Cardiac muscle cell (in vitro differentiated cells and primary cell): ENCODE results near the gene CHST11. TPM values are rescaled to one million over a fixed set of nuclear protein-coding genes. Genes with fewer than 3 reads are reported as not detected.

Source experiments
- DNase-seq, 2 donors: peaks; one replicate each; pipeline versions ENCODE4 v3.0.0 to v3.0.0-alpha.2; 2010 to 2017; ENCODE audit warnings: low read depth in 1 of 2, low spot score in 1 of 2
- H3K27ac ChIP-seq: fragments of 200-600 bp; sonication (generic); 2 replicates; pipeline ENCODE4 v1.5.1; 2016
- H3K27me3 ChIP-seq: fragments of 200-600 bp; sonication (generic); 2 replicates; pipeline ENCODE4 v1.6.0; 2016; ENCODE audit warnings: control low read depth
- H3K36me3 ChIP-seq: fragments of 200-600 bp; sonication (generic); 2 replicates; pipeline ENCODE4 v1.5.1; 2016; ENCODE audit warnings: control low read depth
- H3K4me1 ChIP-seq: fragments of 200-600 bp; sonication (generic); 2 replicates; pipeline ENCODE4 v1.8.1; 2017; ENCODE audit warnings: low read depth, mild to moderate bottlenecking, mixed run types
- H3K4me3 ChIP-seq: fragments of 200-600 bp; sonication (generic); 2 replicates; pipeline ENCODE4 v1.5.1; 2016; ENCODE audit warnings: mild to moderate bottlenecking
- H3K9me3 ChIP-seq: fragments of 200-600 bp; sonication (generic); 2 replicates; pipeline ENCODE4 v1.5.1; 2017; ENCODE audit warnings: low read depth, mild to moderate bottlenecking, control low read depth
- polyA plus RNA-seq: library from polyadenylated mRNA; unstranded; fragments of >200 nt; fragmentation: Nextera tagmentation; extraction: Ambion mirVana; gene quantifications from 2 replicates; pipeline ENCODE4 v1.2.1, GENCODE V29; 2016
- total RNA-seq: library from RNA; depleted of rRNA; stranded (reverse); fragments of >200 nt; gene quantifications from 2 replicates; pipeline ENCODE4 v1.2.3, GENCODE V29; 2016
- TF ChIP-seq, protein P1 (sequence below): IDR thresholded peaks from 2 replicates; pipeline ENCODE4 v1.5.1; 2012; ENCODE audit warnings: low read depth, mild to moderate bottlenecking, low read length

CHST11 gene
- total and polyA plus RNA-seq, 2 experiments from 2014 or later, result 24.2 to 39.8 TPM

DNA sequence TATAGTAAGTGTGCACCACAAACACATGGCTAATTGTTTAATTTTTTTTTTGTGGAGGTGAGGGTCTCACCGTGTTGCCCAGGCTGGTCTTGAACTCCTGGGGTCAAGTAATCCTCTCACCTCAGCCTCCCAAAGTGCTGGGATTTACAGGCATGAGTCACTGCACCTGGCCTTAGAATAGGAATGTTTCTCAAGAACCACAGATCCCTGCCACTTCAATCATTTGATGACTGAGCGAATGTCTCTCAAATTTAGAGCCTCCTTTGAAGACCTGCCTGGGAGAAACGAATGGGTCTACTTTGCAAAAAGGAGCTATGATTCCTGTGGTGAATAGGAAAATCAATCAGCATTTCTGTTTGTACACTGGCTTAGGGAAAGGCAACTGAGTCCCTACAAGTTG is 33.5 kb upstream of the CHST11 start:
- peaks cover 6% of the 10 kb centered on the region for H3K4me1 ChIP-seq
- TF ChIP-seq, protein P1, sequence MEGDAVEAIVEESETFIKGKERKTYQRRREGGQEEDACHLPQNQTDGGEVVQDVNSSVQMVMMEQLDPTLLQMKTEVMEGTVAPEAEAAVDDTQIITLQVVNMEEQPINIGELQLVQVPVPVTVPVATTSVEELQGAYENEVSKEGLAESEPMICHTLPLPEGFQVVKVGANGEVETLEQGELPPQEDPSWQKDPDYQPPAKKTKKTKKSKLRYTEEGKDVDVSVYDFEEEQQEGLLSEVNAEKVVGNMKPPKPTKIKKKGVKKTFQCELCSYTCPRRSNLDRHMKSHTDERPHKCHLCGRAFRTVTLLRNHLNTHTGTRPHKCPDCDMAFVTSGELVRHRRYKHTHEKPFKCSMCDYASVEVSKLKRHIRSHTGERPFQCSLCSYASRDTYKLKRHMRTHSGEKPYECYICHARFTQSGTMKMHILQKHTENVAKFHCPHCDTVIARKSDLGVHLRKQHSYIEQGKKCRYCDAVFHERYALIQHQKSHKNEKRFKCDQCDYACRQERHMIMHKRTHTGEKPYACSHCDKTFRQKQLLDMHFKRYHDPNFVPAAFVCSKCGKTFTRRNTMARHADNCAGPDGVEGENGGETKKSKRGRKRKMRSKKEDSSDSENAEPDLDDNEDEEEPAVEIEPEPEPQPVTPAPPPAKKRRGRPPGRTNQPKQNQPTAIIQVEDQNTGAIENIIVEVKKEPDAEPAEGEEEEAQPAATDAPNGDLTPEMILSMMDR, result no peak

DNA sequence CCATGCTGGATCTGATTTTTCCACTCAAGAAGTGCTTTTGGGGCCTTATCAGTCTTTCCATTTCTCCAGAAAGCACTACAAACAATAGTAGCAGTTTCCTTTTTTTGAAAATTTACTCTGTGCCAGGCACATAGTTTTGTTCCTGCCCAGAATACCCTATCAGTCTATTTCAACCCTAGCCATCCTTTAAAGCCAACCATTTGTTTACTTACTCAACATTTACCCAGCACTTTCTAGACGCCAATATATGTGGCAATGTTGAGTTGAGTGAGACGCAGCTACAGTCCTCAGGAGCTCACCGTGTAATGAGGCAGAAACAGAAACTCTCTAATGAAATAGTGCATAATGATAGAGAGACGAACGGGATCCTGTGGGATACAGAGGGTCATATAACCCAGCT is 32.9 kb upstream of the CHST11 start:
- Histone ChIP-seq H3K27me3 (no peaks in the 10 kb centered on the region), H3K36me3 (no peaks in the 10 kb centered on the region), H3K27ac (no peak overlapping the region)

More for the DNA sequence above, 33.5 kb upstream of the CHST11 start:
- Histone ChIP-seq H3K9me3 (no peaks in the 10 kb centered on the region), H3K36me3 (no peaks in the 10 kb centered on the region), H3K27ac (no peak overlapping the region), H3K4me3 (no peak overlapping the region), H3K27me3 (no peaks in the 10 kb centered on the region)
- DNase-seq, result no peak

DNA sequence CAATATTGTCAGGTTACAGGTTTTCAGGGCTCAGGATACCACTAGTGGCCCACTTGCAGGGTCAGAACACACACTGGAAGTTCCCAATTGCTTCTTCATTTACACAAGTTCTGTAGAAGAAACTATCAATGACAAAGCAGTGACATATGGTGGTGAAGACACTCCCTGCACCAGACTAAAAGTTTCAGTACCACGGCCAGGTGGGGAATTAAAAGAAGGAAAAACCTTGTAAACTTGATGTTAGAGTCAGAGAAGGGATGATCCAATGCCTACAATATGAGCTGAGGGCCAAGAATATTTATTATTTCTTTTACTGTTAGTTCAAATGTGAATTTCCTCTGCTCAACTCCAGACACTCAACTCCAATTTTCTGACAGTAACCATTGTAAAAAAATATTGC is 31.8 kb upstream of the CHST11 start:
- peaks cover 6% of the 10 kb centered on the region for H3K4me1 ChIP-seq
- no peak overlapping the region for H3K4me3 ChIP-seq
- no peak overlapping the region for H3K27ac ChIP-seq
- TF ChIP-seq, protein P1, result no peak
- H3K36me3 ChIP-seq, result no peaks in the 10 kb centered on the region
- no peaks in the 10 kb centered on the region for H3K9me3 ChIP-seq
- H3K27me3 ChIP-seq, result no peaks in the 10 kb centered on the region
- DNase-seq, result no peak

More for the DNA sequence above, 32.9 kb upstream of the CHST11 start:
- peaks cover 6% of the 10 kb centered on the region for H3K4me1 ChIP-seq
- DNase-seq, result no peak
- H3K9me3 ChIP-seq, result no peaks in the 10 kb centered on the region
- TF ChIP-seq, protein P1, result no peak
- H3K4me3 ChIP-seq, result no peak overlapping the region

DNA sequence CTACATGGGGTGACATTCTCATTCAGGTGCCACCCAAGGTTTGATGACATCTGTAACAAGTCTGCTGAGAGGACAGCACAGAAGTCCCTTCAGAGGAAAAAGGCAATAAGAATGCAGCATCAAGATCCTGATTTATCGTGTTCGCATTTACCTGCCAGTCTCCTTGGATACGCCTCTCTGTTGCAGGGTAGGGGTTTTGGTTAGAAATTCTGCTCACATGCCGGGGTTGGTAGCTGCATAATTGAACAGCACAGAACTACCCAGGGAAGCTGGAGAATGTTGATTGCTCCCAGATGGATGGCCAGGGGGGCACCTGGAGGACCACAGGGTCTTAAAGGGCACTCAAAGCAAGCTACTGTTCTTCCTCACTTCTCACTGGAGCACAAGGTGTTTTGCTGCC is 31.1 kb upstream of the CHST11 start:
- H3K27me3 ChIP-seq, result no peaks in the 10 kb centered on the region
- no peak overlapping the region for H3K27ac ChIP-seq
- no peak for DNase-seq
- TF ChIP-seq, protein P1, result no peak
- H3K9me3 ChIP-seq, result no peaks in the 10 kb centered on the region
- no peak overlapping the region for H3K4me3 ChIP-seq
- H3K4me1 ChIP-seq, result peaks cover 6% of the 10 kb centered on the region
- no peaks in the 10 kb centered on the region for H3K36me3 ChIP-seq

DNA sequence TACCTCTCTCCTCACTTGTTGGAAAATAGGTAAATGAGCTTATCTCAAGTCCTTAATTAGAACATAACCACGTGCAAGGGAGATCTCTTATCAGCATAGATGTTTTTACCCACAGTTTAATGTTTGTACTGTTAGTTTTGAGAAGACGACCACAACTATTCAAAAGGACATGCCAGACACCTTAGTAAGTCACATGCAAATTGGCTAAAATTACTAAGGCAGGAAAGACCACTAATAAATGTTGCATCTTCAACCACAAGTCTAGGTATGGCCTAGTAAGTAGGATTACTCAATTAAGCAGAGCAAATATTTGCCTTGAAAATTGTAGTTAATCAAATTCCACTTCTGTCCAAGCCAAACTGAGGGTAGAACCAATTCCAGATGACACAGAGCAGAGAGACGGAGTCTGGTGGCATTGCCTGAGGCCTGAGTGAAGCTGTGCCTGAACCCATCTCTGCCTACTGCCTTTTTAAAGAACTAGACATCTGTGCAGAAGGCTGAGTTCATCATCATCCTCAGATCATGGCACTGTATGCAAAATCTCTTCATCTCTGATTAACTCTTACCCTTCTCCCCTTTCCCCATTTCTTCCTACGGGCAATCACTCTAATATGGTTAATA is 29.7 kb upstream of the CHST11 start:
- DNase-seq, result peak in 1 of 2 donors; percentile 52
- peaks cover 2% of the 10 kb centered on the region for H3K4me1 ChIP-seq
- H3K27me3 ChIP-seq, result no peaks in the 10 kb centered on the region
- TF ChIP-seq, protein P1, result no peak
- no peak overlapping the region for H3K4me3 ChIP-seq
- H3K9me3 ChIP-seq, result no peaks in the 10 kb centered on the region
- H3K36me3 ChIP-seq, result no peaks in the 10 kb centered on the region
- H3K27ac ChIP-seq, result no peak overlapping the region
